ENCODE data around the gene KRTAP10-8. TPM values are rescaled to one million over a fixed set of nuclear protein-coding genes. Genes with fewer than 3 reads are reported as not detected.
A peak's percentile ranks its signal among the peaks of the same experiment; 100 is the strongest.
"Not testable (repeated sequence)": the region's sequence is repeated elsewhere in the genome, so short reads cannot be mapped to it uniquely, and the experiment has no call there.

The KRTAP10-8 gene
- total RNA-seq, 3 donors from 2014 or later = not detected

DNA sequence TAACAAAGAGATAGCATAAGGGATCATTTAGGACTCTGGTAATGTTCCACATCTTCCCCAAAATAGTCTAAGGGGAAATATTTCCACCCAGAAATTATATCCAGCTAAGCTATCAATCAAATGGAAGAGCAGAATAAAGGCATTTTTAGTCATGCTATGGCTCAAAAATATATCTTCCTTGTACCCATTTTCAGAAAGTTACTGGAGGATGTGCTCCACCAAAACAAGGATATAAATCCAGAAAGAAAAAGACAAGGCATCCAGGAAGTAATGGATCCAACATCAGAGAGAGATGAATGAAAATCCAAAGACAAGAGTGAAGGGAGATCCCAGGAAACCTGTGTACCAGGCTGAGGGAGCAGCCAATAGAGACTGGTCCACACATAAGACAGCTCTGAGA lies 2.7 kb upstream of the KRTAP10-8 start:
- TF ChIP-seq, protein P1, sequence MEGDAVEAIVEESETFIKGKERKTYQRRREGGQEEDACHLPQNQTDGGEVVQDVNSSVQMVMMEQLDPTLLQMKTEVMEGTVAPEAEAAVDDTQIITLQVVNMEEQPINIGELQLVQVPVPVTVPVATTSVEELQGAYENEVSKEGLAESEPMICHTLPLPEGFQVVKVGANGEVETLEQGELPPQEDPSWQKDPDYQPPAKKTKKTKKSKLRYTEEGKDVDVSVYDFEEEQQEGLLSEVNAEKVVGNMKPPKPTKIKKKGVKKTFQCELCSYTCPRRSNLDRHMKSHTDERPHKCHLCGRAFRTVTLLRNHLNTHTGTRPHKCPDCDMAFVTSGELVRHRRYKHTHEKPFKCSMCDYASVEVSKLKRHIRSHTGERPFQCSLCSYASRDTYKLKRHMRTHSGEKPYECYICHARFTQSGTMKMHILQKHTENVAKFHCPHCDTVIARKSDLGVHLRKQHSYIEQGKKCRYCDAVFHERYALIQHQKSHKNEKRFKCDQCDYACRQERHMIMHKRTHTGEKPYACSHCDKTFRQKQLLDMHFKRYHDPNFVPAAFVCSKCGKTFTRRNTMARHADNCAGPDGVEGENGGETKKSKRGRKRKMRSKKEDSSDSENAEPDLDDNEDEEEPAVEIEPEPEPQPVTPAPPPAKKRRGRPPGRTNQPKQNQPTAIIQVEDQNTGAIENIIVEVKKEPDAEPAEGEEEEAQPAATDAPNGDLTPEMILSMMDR (IDR thresholded peaks at IDR 0.05) = no peak
- intact Hi-C loops (cut with DNase I, micrococcal nuclease) = no loop called here
- ATAC-seq (no peak), DNase-seq (no peak)
- Histone ChIP-seq H3K36me3 (ENCODE audit: low read depth) (no peaks in the 10 kb centered on the region), H3K4me3 (no peak overlapping the region), H3K9me3 (peaks cover 13% of the 10 kb centered on the region), H3K4me1 (ENCODE audit: low read depth) (no peaks in the 10 kb centered on the region)

DNA sequence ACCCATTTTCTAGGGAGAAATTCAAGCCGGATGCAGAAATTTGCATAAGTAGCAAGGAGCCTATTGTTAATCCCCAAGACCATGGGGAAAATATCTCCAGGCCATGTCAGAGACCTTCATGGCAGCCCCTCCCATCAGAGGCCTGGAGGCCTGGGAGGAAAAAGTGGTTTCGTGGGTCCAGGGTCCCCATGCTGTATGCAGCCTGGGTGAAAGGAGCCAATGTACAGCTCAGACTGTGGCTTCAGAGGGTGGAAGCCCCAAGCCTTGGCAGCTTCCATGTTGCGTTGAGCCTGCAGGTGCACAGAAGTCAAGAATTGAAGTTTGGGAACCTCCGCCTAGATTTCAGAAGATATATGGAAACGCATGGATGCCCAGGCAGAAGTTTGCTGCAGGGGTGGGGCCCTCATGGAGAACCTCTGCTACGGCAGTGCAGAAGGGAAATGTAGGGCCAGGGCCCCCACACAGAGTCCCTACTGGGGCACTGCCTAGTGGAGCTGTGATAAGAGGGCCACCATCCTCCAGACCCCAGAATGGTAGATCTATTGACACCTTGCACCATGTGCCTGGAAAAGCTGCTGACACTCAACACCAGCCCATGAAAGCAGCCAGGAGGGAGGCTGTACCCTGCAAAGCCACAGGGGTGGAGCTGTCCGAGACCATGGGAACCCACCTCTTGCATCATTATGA lies 1.6 kb upstream of the KRTAP10-8 start:
- H3K4me1 ChIP-seq (ENCODE audit: low read depth); DNase-seq; intact Hi-C loops (cut with DNase I, micrococcal nuclease); ATAC-seq; H3K4me3 ChIP-seq; H3K36me3 ChIP-seq (ENCODE audit: low read depth): not testable (repeated sequence)
- H3K9me3 ChIP-seq = peaks cover 13% of the 10 kb centered on the region

DNA sequence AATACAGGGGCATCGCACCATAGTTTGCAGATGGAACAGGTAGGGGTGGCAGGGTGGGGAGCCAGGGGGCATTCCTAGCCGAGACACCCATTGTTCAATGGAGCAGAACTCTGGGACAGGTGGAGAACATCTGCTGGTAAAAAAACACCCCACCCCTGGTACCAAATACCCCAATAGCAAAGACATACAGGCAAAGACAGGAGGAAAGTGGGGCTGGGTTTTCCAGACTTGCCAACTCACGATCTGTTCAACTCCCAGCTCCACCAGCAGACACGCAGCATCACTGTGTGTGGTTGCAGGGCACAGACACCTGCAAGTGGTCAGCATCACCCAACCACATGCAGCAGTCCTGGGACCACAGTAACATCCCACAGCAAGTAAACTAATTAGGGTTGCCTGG lies 328 bp upstream of the KRTAP10-8 start:
- ATAC-seq (no peak), DNase-seq (no peak)
- H3K36me3 ChIP-seq (ENCODE audit: low read depth) = no peaks in the 10 kb centered on the region
- TF ChIP-seq, protein P1 (IDR thresholded peaks at IDR 0.05) = no peak
- H3K4me1 ChIP-seq (ENCODE audit: low read depth) = no peaks in the 10 kb centered on the region
- no peak overlapping the region for H3K4me3 ChIP-seq
- H3K9me3 ChIP-seq = peaks cover 13% of the 10 kb centered on the region
- intact Hi-C loops (cut with DNase I, micrococcal nuclease) = no loop called here

DNA sequence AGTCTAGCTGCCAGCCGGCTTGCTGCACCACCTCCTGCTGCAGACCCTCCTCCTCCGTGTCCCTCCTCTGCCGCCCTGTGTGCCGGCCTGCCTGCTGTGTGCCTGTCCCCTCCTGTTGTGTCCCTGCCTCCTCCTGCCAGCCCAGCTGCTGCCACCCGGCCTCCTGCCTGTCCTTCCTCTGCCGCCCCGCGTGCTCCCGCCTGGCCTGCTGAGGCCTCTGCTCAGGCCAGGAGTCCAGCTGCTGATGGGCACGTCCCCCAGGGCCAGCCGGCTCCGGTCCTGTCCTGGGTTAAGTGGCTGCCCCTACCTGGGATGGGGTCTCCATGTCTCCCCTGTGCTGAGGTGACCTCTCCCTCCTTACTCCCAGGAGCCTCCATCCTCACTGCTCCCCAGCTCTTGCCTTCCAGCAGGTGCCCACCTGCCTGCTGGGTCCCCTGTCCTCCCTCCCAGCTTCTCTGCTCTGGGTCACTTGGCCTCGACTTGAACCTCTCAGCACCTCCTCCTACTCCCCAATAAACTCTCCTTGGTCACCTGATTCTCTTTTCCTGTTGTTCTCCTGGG lies 870 bp downstream of the KRTAP10-8 start:
- H3K4me3 ChIP-seq = no peak overlapping the region

DNA sequence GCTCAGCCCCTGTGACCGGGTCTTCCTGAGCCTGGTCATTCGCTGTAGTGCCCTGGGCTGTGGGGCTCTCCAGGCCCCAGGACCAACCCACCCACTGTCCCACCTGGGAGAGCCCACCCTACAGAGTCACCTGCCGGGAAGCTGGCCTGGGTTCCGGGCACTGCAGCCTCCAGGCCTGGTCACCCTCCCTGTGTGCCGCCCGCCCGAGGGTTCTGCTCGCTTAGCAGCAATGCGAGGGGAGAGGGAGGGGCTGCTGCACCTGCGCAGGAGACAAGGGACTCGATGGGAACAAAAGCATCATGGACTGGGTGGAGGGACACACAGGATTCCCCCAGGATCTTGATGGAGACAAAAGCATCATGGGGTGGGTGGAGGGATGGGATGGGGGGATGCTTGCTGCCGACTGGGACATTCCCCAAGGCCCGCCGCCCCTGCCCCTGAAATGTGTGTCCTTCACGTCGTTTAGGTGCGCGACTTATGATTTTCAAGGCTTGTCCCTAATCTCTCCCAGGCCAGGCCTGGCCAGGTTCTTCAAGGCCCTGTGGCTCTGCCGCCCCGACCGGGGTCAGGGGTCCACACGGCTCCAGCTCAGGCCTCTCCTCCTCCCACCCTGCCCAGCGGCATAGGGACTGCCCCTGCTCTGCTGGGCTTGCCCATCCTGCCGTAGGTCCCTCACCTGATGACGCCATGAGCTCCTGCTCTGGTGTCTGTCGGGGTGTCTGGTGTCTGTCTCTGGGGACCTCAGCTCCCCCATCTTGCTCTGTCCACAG lies 1.7 kb downstream of the KRTAP10-8 start:
- Histone ChIP-seq H3K4me3 (no peak overlapping the region), H3K9me3 (peaks cover 13% of the 10 kb centered on the region), H3K36me3 (ENCODE audit: low read depth) (no peaks in the 10 kb centered on the region), H3K4me1 (ENCODE audit: low read depth) (peaks cover under 1% of the 10 kb centered on the region)
- DNase-seq (peak in 1 of 3 donors; percentile 38), ATAC-seq (no peak)
- intact Hi-C loops (cut with DNase I, micrococcal nuclease) = no loop called here
- TF ChIP-seq, protein P1 (IDR thresholded peaks at IDR 0.05) = no peak

More for the DNA sequence above, 870 bp downstream of the KRTAP10-8 start:
- Histone ChIP-seq H3K4me1 (ENCODE audit: low read depth) (no peaks in the 10 kb centered on the region), H3K36me3 (ENCODE audit: low read depth) (no peaks in the 10 kb centered on the region), H3K9me3 (peaks cover 13% of the 10 kb centered on the region)
- intact Hi-C loops (cut with DNase I, micrococcal nuclease) = no loop called here
- DNase-seq (peak in 1 of 3 donors; percentile 42), ATAC-seq (no peak)
- TF ChIP-seq, protein P1 (IDR thresholded peaks at IDR 0.05) = no peak

DNA sequence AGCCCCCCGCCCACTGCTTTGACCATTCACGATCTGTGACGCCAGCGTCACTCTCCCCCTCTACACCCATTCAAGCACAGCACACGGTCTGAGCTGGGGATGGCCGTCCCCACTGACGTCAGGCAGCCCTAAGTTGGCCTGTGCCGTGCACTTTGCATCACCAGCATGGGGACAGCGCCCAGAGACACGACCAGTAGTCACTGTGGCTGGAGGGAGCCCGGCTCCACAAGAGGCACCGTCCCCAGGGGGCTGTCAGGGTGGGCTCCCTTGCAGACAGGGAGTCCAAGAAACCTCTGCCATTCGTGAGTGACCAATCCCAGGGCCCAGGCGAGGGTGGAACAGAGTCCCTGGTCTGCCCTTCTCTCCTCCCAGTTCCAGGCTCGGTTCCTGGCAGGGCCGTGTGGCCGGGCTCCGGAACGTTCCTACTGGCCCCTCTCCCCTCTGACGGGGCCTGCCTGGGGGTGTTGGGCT lies 2.3 kb downstream of the KRTAP10-8 start:
- intact Hi-C loops (cut with DNase I, micrococcal nuclease) = no loop called here
- DNase-seq = no peak
- H3K4me3 ChIP-seq = no peak overlapping the region
- no peaks in the 10 kb centered on the region for H3K36me3 ChIP-seq (ENCODE audit: low read depth)
- peaks cover 13% of the 10 kb centered on the region for H3K9me3 ChIP-seq
- no peak for ATAC-seq
- H3K4me1 ChIP-seq (ENCODE audit: low read depth) = peaks cover 4% of the 10 kb centered on the region
- TF ChIP-seq, protein P1 (IDR thresholded peaks at IDR 0.05) = no peak
